Measurements from ENCODE around the gene PNMT. TPM values are rescaled to one million over a fixed set of nuclear protein-coding genes. Genes with fewer than 3 reads are reported as not detected.

PNMT gene, protein sequence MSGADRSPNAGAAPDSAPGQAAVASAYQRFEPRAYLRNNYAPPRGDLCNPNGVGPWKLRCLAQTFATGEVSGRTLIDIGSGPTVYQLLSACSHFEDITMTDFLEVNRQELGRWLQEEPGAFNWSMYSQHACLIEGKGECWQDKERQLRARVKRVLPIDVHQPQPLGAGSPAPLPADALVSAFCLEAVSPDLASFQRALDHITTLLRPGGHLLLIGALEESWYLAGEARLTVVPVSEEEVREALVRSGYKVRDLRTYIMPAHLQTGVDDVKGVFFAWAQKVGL
- 4.3 TPM for total RNA-seq
- long read RNA-seq, partial matches to known transcripts: 1 of 4 reads
- long read RNA-seq, other reads (novel, unspliced or antisense): 0 of 4 reads

DNA sequence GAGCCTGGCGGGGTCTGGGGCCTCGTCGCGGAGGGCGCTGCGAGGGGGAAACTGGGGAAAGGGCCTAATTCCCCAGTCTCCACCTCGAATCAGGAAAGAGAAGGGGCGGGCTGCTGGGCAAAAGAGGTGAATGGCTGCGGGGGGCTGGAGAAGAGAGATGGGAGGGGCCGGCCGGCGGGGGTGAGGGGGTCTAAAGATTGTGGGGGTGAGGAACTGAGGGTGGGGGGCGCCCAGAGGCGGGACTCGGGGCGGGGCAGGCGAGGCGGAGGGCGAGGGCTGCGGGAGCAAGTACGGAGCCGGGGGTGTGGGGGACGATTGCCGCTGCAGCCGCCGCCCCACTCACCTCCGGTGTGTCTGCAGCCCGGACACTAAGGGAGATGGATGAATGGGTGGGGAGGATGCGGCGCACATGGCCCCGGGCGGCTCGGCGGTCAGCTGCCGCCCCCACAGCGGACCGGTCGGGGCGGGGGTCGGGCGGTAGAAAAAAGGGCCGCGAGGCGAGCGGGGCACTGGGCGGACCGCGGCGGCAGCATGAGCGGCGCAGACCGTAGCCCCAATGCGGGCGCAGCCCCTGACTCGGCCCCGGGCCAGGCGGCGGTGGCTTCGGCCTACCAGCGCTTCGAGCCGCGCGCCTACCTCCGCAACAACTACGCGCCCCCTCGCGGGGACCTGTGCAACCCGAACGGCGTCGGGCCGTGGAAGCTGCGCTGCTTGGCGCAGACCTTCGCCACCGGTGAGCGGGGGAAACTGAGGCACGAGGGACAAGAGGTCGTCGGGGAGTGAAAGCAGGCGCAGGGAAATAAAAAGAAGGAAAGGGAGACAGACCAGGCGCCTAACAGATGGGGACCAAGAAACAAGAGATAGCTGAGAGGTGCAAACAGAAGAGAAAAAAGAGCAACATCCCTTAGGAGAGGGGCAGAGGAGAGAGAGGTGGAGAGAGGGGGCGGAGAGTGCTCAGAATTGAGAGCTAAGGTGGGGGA is at the start of gene PNMT:
Gene PNMT (plus strand): TSS at position 509 of the 980 bp plus-strand sequence. CDS start 23 bp downstream, at position 532.
- Histone ChIP-seq H3K4me1 (peaks cover 39% of the 10 kb centered on the region), H3K9me3 (no peaks in the 10 kb centered on the region), H3K4me3 (peak within 1 kb of the TSS; percentile 45), H3K27me3 (peaks cover 53% of the 10 kb centered on the region), H3K27ac (peak within 1 kb of the TSS; percentile 53), H3K36me3 (no peaks in the 10 kb centered on the region)
- intact Hi-C loops (cut with DNase I): no loop called here
- DNase-seq: peak; percentile 89
- TF ChIP-seq, protein P1, sequence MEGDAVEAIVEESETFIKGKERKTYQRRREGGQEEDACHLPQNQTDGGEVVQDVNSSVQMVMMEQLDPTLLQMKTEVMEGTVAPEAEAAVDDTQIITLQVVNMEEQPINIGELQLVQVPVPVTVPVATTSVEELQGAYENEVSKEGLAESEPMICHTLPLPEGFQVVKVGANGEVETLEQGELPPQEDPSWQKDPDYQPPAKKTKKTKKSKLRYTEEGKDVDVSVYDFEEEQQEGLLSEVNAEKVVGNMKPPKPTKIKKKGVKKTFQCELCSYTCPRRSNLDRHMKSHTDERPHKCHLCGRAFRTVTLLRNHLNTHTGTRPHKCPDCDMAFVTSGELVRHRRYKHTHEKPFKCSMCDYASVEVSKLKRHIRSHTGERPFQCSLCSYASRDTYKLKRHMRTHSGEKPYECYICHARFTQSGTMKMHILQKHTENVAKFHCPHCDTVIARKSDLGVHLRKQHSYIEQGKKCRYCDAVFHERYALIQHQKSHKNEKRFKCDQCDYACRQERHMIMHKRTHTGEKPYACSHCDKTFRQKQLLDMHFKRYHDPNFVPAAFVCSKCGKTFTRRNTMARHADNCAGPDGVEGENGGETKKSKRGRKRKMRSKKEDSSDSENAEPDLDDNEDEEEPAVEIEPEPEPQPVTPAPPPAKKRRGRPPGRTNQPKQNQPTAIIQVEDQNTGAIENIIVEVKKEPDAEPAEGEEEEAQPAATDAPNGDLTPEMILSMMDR (IDR thresholded peaks at IDR 0.05): peak; percentile 63
- peak; percentile 62 for ATAC-seq

DNA sequence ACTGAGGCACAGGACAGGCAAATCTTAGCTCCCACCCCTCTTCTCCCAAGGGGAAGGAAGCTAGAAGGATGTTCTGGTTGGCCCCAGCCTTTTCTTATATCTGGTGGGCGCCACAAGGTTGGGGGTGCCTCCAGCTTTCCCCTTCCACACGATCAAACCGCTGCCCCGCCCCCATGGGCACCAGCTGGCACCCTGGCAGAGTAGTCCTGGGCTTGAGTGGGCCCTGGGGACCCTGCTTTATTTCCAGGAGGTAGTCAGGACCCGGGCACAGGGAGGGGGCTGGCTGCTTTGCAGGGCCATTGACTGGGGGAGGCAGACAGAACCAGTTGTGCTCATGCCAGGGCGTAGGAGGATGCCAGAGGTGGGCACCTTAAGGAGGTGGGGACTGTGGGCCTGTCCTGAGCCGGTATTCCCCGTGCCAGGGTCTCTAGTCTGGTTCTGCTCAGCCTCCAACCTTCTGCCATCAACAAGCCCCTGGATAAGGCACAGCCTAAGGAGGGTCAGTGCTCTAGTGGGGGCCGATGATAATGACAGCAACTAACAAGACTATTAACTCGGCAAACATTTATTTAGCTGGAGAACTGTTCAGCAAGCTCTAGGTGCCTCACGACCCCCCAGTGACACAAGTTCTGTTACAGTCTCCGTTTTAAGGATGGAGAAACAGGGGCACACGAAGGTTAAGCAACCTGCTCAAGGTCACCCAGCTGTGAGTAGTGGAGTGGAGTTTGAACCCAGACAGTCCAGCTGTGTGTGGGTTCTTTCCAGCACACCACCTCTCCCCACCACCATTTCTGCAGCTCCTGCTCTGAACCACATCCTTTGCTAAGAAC is 49.1 kb upstream of the PNMT start:
- Histone ChIP-seq H3K9me3 (no peaks in the 10 kb centered on the region), H3K4me1 (peaks cover 9% of the 10 kb centered on the region), H3K27me3 (peaks cover 6% of the 10 kb centered on the region), H3K4me3 (peak overlapping the region; percentile 46), H3K36me3 (no peaks in the 10 kb centered on the region), H3K27ac (no peak overlapping the region)
- no peak for DNase-seq
- TF ChIP-seq, protein P1 (IDR thresholded peaks at IDR 0.05): no peak
- no peak for ATAC-seq
- intact Hi-C loops (cut with DNase I): no loop called here

DNA sequence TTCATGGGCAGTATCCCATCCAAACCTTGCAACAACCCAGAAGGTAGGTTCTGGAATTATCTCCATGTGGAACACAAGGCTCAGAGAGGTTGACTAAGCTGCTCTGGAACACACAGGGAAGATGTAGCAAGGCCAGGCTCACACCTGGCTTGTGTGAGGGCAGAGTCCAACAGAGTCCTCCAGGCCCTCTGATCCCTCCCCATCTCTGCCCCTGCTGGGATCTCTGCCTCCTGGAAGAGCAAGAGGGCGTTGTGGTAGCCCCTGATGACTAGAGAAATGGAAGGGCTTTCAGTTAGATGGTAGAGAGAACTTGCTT is 48.5 kb upstream of the PNMT start:
- intact Hi-C loops (cut with DNase I): loop anchor here (5.0 to 10.0 kb wide), 2 partner anchors 72 to 135 kb away; no protein-coding TSS in a partner anchor
- TF ChIP-seq, protein P1 (IDR thresholded peaks at IDR 0.05): no peak

DNA sequence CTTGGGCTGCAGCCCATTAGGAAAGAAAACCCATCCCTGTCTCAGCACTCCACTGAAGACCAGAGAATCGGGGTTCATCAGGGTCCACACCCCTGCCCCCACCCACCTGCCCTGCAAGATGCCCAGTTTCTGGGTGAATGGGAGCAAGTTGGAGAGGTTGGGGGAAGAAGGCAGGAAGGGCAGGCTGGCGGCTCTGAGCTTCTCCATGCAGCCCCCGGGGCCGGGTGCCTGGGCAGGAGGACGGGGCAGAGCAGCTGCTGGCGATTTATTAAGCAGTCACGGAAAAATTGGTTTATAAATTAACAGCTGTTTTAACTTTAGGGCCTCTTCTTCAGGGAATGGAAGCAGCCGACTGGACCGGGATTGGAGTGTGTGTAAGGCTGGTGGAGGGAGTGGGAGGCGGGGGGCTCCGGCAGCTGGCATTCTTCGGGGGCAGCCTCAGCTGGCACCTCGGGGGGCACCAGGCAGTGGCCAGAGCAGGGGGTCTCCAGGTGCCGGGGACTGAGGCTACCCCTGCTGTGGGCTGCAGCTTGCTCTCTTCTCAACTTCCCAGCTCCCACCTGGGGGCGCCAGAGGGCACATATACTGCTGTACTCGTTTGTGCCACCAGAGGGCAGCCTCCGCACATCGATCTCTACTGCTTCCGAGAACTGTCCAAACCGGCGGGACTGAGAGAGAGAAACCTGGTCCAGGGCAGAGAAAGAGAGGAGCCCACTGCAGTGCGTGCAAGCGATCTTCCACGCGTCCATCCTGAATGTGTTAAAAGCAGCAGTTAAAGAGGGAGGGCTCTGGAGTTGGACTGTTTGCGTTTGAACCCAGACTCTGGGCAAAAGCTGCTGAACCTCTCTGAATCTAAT is 46.5 kb upstream of the PNMT start:
- intact Hi-C loops (cut with DNase I): loop anchor here (5.0 to 10.0 kb wide), 2 partner anchors 74 to 133 kb away; no protein-coding TSS in a partner anchor
- ATAC-seq: peak; percentile 89

More for the DNA sequence above, 48.5 kb upstream of the PNMT start:
- H3K4me3 ChIP-seq: no peak overlapping the region
- ATAC-seq: no peak
- DNase-seq: no peak
- peaks cover 8% of the 10 kb centered on the region for H3K27me3 ChIP-seq
- H3K27ac ChIP-seq: no peak overlapping the region
- H3K9me3 ChIP-seq: no peaks in the 10 kb centered on the region
- H3K36me3 ChIP-seq: no peaks in the 10 kb centered on the region
- H3K4me1 ChIP-seq: peaks cover 9% of the 10 kb centered on the region

More for the DNA sequence above, 46.5 kb upstream of the PNMT start:
- Histone ChIP-seq H3K4me3 (no peak overlapping the region), H3K36me3 (no peaks in the 10 kb centered on the region), H3K27me3 (peaks cover 23% of the 10 kb centered on the region), H3K27ac (no peak overlapping the region), H3K9me3 (no peaks in the 10 kb centered on the region), H3K4me1 (peaks cover 9% of the 10 kb centered on the region)
- peak; percentile 92 for DNase-seq
- TF ChIP-seq, protein P1 (IDR thresholded peaks at IDR 0.05): peak; percentile 99

All from upper lobe of right lung (tissue), 1 donor.